Muscle layer of duodenum (tissue), 2 donors: Measurements from ENCODE around the gene MIDN.

ENCODE experiments used
- H3K27ac ChIP-seq: one replicate; pipeline ENCODE4 v1.7.0; 2013; ENCODE audit warnings: mild to moderate bottlenecking, low read length
- H3K27me3 ChIP-seq: one replicate; pipeline ENCODE4 v1.7.0; 2013; ENCODE audit warnings: low read depth, mild to moderate bottlenecking, control low read depth, low read length
- H3K36me3 ChIP-seq, 2 donors: one replicate each; pipeline ENCODE4 v1.7.0; 2013; ENCODE audit warnings: low read length in 2 of 2, control low read depth in 1 of 2, mild to moderate bottlenecking in 1 of 2; ENCODE audit not compliant: insufficient read depth in 2 of 2, control insufficient read depth in 1 of 2
- H3K4me1 ChIP-seq, 2 donors: one replicate each; pipeline ENCODE4 v1.7.0; 2013; ENCODE audit warnings: low read length in 2 of 2, mild to moderate bottlenecking in 2 of 2, control low read depth in 1 of 2, moderate library complexity in 1 of 2; ENCODE audit not compliant: insufficient read depth in 2 of 2, control insufficient read depth in 1 of 2
- H3K4me3 ChIP-seq, 2 donors: one replicate each; pipeline ENCODE4 v1.7.0; 2013; ENCODE audit warnings: low read length in 2 of 2, low read depth in 1 of 2, mild to moderate bottlenecking in 1 of 2
- H3K9me3 ChIP-seq, 2 donors: one replicate each; pipeline ENCODE4 v1.7.0; 2013; ENCODE audit warnings: low read length in 2 of 2, control low read depth in 1 of 2, mild to moderate bottlenecking in 1 of 2; ENCODE audit not compliant: control insufficient read depth in 1 of 2
- donor health status: healthy.

Gene MIDN

DNA sequence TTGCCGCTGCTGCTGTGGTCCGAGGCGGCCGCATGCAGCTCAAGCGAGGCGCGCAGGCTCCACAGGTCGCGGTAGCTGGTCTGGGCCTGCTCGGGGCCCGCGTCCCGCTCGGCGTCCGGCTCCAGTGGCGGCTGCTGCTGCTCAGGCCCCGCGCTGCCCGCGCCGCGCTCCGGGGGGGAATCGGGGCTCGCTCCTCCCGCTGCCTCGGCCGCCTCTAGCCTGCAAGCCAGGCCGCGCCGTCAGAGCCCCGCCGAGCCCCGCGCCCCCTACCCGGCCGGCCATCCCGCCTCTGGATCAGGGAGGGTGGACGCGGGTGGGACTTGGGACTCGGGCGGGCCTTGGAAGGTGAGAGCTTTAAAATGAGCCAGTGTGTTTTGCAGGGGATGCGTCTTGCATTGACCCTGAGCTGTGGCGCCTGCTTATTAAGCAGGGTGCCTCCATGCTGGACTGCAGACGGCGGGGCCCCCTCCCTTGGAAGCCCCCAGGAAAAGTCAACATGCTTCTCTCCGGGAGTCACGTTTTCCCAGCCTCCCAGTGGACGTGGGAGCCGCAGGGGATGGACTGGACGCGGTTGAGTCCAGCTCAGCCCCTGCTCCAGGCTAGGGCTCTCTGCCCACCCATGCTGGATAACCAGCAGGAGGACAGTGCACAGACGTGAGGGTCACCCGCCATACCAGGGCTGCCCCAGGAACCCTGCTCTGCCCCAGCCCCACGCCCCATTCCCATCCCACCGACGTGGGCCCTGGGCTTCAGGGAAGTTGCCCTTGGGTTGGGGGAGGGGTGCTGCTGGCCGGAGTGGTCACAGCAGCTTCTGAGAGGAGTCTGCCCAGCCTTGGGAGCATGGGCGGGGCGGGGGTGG lies 18.2 kb upstream of the MIDN start:
- Histone ChIP-seq H3K4me3 (no peak overlapping the region), H3K4me1 (peaks cover 3 to 28% of the 10 kb centered on the region in 2 donors), H3K27me3 (no peaks in the 10 kb centered on the region), H3K27ac (no peak overlapping the region), H3K9me3 (no peaks in the 10 kb centered on the region), H3K36me3 (peaks cover 0 to 30% of the 10 kb centered on the region in 2 donors)

DNA sequence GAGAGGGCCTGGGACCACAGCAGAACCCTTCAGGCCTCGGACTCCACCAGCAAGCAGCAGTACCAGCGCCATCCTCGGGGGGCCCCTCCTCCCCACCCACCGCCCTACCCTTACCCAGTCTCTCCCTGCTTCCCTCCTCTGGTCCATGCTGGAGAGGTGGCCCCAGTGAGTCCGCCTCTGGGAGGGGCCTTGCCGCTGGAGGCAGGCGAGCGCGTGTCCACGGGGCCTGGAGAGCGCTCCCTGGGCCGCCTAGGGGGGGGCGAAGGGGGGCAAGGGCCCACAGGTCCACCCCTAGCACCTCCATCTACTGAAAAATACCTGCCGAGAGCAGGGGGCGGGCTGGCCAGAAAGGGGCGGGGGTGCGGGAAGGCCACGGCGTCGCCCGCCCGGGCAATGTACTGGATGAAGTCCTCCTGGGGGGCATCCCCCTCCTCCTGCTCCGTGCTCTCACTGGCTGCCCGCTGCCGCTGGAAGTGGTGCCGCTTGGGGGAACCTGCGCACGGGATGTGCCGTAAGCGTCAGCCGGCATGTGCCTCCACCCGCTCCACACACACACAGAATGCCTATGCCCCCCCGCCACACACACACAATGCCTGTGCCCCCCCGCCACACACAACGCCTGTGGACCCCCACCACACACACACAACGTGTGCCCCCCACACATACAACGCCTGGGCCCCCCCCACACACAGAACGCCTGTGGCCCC lies 17.4 kb upstream of the MIDN start:
- Histone ChIP-seq H3K27ac (no peak overlapping the region), H3K4me3 (no peak overlapping the region), H3K36me3 (peaks cover 0 to 25% of the 10 kb centered on the region in 2 donors), H3K4me1 (peaks cover 3 to 28% of the 10 kb centered on the region in 2 donors), H3K9me3 (no peaks in the 10 kb centered on the region), H3K27me3 (no peaks in the 10 kb centered on the region)

DNA sequence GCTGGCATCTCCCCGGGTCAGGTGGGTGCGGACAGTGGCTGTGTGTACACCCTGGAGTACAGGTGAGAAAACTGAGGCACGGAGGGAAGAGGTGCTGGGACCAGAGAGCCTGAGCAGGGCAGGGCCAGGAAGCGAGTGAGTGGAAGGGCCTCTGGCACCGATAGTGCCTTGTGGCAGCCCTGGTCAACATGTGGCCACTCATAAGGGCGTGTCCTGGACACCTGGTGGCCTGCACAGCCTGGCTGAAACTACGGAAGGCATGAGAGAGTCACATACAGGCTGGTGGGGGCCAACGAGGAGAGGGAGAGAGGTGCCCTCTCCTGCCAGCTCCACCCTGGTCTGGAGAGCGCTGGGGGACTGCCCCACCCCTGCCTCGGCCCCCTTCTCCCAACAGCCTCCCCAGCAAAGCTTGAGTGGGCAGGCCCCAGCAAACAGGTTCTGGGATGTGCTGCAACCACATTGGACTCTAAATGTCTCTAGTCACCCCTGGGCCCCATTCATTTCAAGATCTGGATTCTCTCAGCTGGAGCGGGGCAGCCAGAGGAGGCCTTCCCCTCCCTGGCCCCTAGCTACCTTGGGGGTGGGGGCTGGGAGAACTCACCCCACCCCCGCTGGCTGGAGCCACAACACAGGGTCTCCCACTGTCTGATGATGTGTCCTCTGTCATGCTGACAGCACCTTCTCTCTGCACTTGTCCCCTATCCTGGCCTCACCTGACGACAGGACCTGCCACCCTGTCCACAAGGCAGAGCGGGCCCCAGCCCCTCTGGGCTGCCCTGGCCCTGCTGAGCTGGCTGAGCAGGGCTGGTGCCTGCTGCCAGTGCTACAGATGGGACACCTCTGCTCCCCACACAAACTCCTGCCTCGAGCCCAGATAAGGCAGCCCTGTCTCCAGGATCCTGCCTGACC lies 16.4 kb upstream of the MIDN start:
- Histone ChIP-seq H3K27me3 (no peaks in the 10 kb centered on the region), H3K27ac (no peak overlapping the region), H3K4me3 (no peak overlapping the region), H3K4me1 (peaks cover 3 to 34% of the 10 kb centered on the region in 2 donors), H3K9me3 (no peaks in the 10 kb centered on the region), H3K36me3 (peaks cover 0 to 14% of the 10 kb centered on the region in 2 donors)

DNA sequence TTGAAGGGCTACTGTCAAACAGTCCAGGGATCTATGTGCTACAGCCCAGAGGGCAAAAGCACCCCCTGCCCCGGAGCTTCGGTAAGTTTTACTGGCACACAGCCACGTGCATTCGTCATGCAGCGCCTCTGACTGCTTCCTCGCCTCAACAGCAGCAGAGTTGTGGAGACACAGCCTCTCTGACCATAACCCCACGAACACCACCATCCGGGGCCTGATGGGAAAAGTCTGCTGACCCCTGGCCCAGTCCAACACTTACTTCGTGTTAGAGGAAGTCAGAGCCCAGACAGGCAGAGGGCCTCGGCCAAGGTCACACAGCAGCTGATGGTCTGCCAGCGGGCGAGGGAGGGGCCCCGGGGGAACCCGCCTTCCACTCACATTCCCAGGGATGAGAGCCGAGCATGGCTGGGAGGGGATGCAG lies 15.7 kb upstream of the MIDN start:
- no peak overlapping the region for H3K27ac ChIP-seq
- no peaks in the 10 kb centered on the region for H3K27me3 ChIP-seq

DNA sequence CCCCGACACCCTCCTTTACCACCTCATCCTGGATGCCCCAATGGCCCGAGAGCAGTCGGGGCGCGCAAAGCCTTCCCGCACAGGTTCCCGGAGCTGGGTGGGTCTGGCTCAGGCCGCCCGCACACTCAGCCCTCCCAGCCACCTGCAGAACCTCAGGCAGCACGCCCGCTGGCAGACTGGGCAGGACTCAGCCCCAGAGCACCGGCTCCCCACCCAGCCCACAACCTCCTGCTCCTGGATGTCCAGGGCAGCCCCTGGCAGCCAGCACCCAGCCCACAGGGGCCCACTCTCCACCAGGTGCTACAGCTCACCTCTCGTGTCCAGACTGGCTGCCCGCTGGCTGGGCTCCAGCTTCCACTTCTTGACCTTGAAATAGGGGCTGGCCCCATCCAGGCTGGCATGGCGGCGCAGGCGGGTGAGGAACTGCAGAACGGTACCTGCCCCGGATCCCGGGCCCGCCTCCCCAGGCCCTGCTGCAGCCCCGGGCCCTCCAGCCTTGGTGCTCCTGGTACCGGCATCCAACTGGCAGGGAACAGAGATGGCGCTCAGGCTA lies 15.2 kb upstream of the MIDN start:
- Histone ChIP-seq H3K9me3 (no peaks in the 10 kb centered on the region), H3K27ac (no peak overlapping the region), H3K27me3 (no peaks in the 10 kb centered on the region), H3K36me3 (peaks cover 0 to 2% of the 10 kb centered on the region in 2 donors), H3K4me3 (no peak overlapping the region), H3K4me1 (peaks cover 4 to 41% of the 10 kb centered on the region in 2 donors)

More for the DNA sequence above, 15.7 kb upstream of the MIDN start:
- Histone ChIP-seq H3K9me3 (no peaks in the 10 kb centered on the region), H3K4me3 (no peak overlapping the region), H3K4me1 (peaks cover 3 to 39% of the 10 kb centered on the region in 2 donors), H3K36me3 (peaks cover 0 to 7% of the 10 kb centered on the region in 2 donors)

DNA sequence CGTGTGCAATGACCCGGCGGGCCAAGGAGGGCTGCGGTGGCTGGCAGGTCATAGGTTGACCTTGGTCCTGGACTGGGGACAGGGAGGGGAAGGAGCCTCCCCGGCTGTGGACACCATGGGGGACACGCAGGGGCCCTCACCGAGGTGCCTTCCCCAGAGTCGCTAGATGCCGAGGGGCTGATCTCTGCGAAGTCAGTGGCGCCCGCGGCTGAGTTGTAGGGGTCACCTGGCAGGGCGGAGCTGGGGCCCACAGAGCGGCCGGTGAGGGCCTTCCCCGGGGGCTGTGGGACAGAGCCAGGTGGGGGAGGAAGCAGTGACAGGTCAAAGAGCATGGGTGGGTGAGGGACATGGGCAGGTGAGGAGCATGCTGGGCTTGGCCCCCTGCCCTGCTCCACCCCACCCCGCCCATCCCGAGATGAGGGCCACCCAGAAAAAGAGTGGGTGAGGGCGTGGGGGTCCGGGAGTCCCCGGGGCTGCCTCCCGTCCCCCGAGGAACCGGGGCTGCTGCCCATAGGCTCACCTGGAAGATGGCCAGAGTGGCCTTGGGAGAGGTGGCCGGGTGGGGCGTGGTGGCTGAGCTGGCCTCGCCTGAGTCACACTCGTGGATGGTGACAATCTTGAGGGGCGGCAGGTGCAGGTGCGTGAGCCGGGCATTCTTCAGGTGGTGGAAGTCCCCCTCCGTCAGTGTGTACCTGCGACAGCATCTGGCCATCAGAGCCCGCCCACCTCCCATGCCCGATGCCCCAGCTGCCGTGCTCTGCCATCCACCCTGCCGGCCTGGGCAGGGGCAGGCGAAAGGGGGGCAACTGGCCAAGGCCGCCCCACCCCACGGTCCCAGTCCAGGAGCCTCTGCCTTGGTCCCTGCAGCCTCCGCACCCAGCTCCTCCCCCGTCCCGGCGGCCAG lies 14.1 kb upstream of the MIDN start:
- Histone ChIP-seq H3K4me3 (no peak overlapping the region), H3K36me3 (no peaks in the 10 kb centered on the region), H3K27me3 (no peaks in the 10 kb centered on the region), H3K27ac (no peak overlapping the region), H3K4me1 (peaks cover 6 to 48% of the 10 kb centered on the region in 2 donors), H3K9me3 (no peaks in the 10 kb centered on the region)

DNA sequence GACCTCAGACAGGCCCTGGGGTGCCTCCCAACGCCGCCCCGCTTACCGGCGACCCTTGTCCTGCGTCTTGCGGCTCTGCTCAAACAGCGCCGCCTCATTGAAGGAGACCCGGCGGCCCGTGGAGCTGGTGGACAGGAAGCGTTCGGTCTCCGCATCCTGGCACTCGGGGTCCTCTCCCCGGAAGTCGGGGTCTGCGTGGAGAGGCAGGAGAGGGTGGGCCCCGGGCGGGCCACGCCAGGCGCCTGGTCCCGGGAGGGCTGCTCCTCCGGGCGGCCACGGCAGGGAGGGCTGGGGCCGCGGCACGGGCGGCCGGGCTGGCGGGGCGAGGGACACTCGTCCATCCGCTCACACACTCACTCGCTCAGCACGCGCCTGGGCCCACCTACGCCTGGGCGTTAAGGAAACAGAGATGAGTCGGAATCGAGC lies 13.4 kb upstream of the MIDN start:
- no peaks in the 10 kb centered on the region for H3K27me3 ChIP-seq
- no peak overlapping the region for H3K27ac ChIP-seq
- H3K9me3 ChIP-seq: no peaks in the 10 kb centered on the region
- H3K4me1 ChIP-seq: peaks cover 6 to 48% of the 10 kb centered on the region in 2 donors
- no peaks in the 10 kb centered on the region for H3K36me3 ChIP-seq
- H3K4me3 ChIP-seq: no peak overlapping the region

DNA sequence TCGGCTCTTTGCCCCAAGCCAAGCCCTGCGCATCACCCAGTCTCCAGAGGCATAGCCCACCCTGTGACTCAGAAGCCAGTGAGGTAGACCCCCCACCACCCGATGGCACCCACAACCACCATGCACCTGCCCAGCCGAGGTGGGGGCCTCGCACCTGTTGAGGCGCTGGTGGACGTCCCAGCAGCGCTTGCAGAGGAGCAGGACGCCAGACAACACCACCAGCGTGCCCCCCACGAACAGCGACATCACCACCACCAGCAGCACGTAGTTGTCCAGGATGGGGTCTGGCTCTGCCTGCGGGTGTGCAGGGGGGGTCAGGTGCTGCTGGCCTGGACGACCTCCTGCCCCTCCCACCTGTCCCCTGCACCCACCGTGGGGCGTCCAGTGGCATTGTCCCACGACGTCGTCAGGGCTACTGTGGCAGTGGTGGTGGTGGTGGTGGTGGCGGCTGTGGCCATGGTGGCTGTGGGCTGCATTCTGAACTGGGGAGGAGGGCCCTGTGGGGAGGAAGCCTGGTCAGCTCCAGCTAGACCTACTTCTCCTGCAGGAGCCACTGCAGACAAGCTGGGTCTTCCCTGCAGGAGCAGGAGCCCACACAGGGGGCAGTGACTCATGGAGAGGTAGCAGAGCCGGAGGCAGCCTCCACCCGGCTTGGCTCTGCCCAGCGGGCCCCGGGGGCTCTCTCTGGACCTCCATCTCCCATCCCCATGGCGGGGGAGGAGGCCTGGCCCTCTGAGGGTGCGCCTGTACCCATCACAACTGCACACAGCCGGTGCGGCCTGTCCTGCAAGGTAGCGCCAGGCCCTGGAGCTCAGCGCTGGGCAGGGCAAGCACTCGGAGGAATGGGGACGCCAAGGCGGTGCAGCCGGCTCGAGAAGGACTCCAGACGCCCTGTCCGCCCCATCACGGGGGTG lies 12.5 kb upstream of the MIDN start:
- Histone ChIP-seq H3K27me3 (no peaks in the 10 kb centered on the region), H3K27ac (no peak overlapping the region), H3K36me3 (no peaks in the 10 kb centered on the region), H3K4me3 (no peak overlapping the region), H3K4me1 (peaks cover 6 to 51% of the 10 kb centered on the region in 2 donors), H3K9me3 (no peaks in the 10 kb centered on the region)

DNA sequence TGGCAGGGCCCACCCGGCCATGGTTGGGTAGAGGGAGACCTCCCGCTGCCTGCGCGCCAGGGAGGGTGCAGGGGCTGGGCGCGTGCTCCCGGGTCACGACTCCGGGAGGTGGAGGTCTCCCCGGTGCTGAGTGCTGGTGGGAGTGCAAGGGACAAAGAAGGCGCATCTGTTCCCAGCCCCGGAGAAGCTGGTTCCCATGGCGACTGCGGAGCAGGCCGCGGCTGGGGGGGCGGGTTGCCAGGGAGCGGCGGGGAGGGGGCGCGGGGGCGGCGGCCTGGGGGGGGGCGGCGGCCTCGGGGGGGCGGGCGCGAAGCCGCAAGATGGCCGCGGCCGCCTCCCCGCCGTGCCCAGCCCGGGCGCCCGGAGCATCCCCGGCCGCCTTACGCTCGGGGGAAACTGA lies 11.8 kb upstream of the MIDN start:
- Histone ChIP-seq H3K27ac (no peak overlapping the region), H3K4me1 (peaks cover 6 to 56% of the 10 kb centered on the region in 2 donors), H3K9me3 (no peaks in the 10 kb centered on the region), H3K36me3 (no peaks in the 10 kb centered on the region), H3K27me3 (no peaks in the 10 kb centered on the region), H3K4me3 (peak overlapping the region in 1 of 2 donors; percentile 68)
